Activated CD4-positive, alpha-beta T cell treated with anti-CD3 and anti-CD28 coated beads, Interleukin-2, amount 10 ng/mL, durations not matched to agents 24 days and 14 days (primary cell): ENCODE results near the gene UPK3B. TPM values are rescaled to one million over a fixed set of nuclear protein-coding genes. Genes with fewer than 3 reads are reported as not detected.
"Not testable (repeated sequence)": the region's sequence is repeated elsewhere in the genome, so short reads cannot be mapped to it uniquely, and the experiment has no call there.

Experiments used
- DNase-seq: peaks from one replicate; pipeline ENCODE4 v3.0.0; 2022
- H3K27ac Mint-ChIP-seq: one replicate; pipeline ENCODE4 v1.8.0; 2022; ENCODE audit warnings: mild to moderate bottlenecking, mixed read lengths
- H3K27me3 Mint-ChIP-seq: one replicate; pipeline ENCODE4 v1.8.0; 2022; ENCODE audit warnings: mixed read lengths
- H3K36me3 Mint-ChIP-seq: one replicate; pipeline ENCODE4 v1.8.0; 2022; ENCODE audit warnings: low read depth, mild to moderate bottlenecking, mixed read lengths
- H3K4me1 Mint-ChIP-seq: one replicate; pipeline ENCODE4 v1.8.0; 2021; ENCODE audit warnings: mixed read lengths
- H3K4me3 Mint-ChIP-seq: one replicate; pipeline ENCODE4 v1.8.0; 2022; ENCODE audit warnings: mild to moderate bottlenecking, moderate library complexity, mixed read lengths
- H3K9me3 Mint-ChIP-seq: one replicate; pipeline ENCODE4 v1.8.0; 2021; ENCODE audit warnings: mixed read lengths
- intact Hi-C: fragments of 100-400 bp; cut with micrococcal nuclease; formaldehyde crosslinking; loops from one replicate; pipeline ENCODE4 v1.15.1; 2023
- total RNA-seq: library from RNA; stranded (reverse); gene quantifications from 2 replicates; pipeline ENCODE4 v1.2.3, GENCODE V29; 2022

UPK3B gene
- total RNA-seq, 1 donor from 2014 or later = 1.2 TPM

GRCh38 chr7:76513817-76514799 lies 3.8 kb downstream of the UPK3B start:
- Mint-ChIP-seq H3K27me3 (no peaks in the 10 kb centered on the region), H3K4me1 (peaks cover 2% of the 10 kb centered on the region), H3K27ac (no peak overlapping the region), H3K36me3 (no peaks in the 10 kb centered on the region), H3K4me3 (no peak overlapping the region), H3K9me3 (no peaks in the 10 kb centered on the region)
- intact Hi-C loops = no loop called here
- peak; percentile 50 for DNase-seq

GRCh38 chr7:76514926-76515771 lies 4.8 kb downstream of the UPK3B start:
- H3K4me3 Mint-ChIP-seq = no peak overlapping the region
- DNase-seq = peak; percentile 31
- H3K27me3 Mint-ChIP-seq = no peaks in the 10 kb centered on the region
- intact Hi-C loops = no loop called here
- no peaks in the 10 kb centered on the region for H3K9me3 Mint-ChIP-seq
- no peaks in the 10 kb centered on the region for H3K4me1 Mint-ChIP-seq
- no peak overlapping the region for H3K27ac Mint-ChIP-seq
- H3K36me3 Mint-ChIP-seq = no peaks in the 10 kb centered on the region

GRCh38 chr7:76515999-76516443 lies 5.7 kb downstream of the UPK3B start:
- Mint-ChIP-seq H3K36me3 (no peaks in the 10 kb centered on the region), H3K4me1 (no peaks in the 10 kb centered on the region), H3K27me3 (no peaks in the 10 kb centered on the region), H3K9me3 (no peaks in the 10 kb centered on the region), H3K4me3 (no peak overlapping the region), H3K27ac (no peak overlapping the region)
- no peak for DNase-seq
- intact Hi-C loops = no loop called here

GRCh38 chr7:76516932-76517331 lies 6.6 kb downstream of the UPK3B start:
- H3K36me3 Mint-ChIP-seq, intact Hi-C loops, H3K4me3 Mint-ChIP-seq, H3K9me3 Mint-ChIP-seq, H3K27ac Mint-ChIP-seq, H3K27me3 Mint-ChIP-seq, DNase-seq, H3K4me1 Mint-ChIP-seq: not testable (repeated sequence)

GRCh38 chr7:76526183-76526582 lies 15.8 kb downstream of the UPK3B start:
- H3K27me3 Mint-ChIP-seq, H3K9me3 Mint-ChIP-seq, intact Hi-C loops, H3K4me3 Mint-ChIP-seq, DNase-seq, H3K4me1 Mint-ChIP-seq, H3K36me3 Mint-ChIP-seq, H3K27ac Mint-ChIP-seq: not testable (repeated sequence)

- H3K27ac Mint-ChIP-seq, H3K4me1 Mint-ChIP-seq, H3K9me3 Mint-ChIP-seq, H3K27me3 Mint-ChIP-seq, H3K36me3 Mint-ChIP-seq, H3K4me3 Mint-ChIP-seq, DNase-seq, intact Hi-C loops: not testable (repeated sequence)
These were observed 21.3 kb downstream of the UPK3B start for GRCh38 chr7:76531643-76532042.

GRCh38 chr7:76543197-76543596 lies 32.8 kb downstream of the UPK3B start, which contains the start of gene SPDYE16:
Gene SPDYE16 (minus strand): TSS chr7:76543297. CDS start chr7:76541459, 1,838 bp downstream.
- DNase-seq, intact Hi-C loops, H3K27ac Mint-ChIP-seq, H3K4me3 Mint-ChIP-seq, H3K4me1 Mint-ChIP-seq, H3K9me3 Mint-ChIP-seq, H3K36me3 Mint-ChIP-seq, H3K27me3 Mint-ChIP-seq: not testable (repeated sequence)

GRCh38 chr7:76549025-76549854 lies 38.9 kb downstream of the UPK3B start:
- H3K9me3 Mint-ChIP-seq, H3K27me3 Mint-ChIP-seq, intact Hi-C loops: not testable (repeated sequence)
- peak overlapping the region; percentile 92 for H3K27ac Mint-ChIP-seq
- peak overlapping the region; percentile 88 for H3K4me3 Mint-ChIP-seq
- H3K4me1 Mint-ChIP-seq = peaks cover 15% of the 10 kb centered on the region
- peak; percentile 95 for DNase-seq
- H3K36me3 Mint-ChIP-seq = peaks cover 13% of the 10 kb centered on the region

- intact Hi-C loops, DNase-seq, H3K27me3 Mint-ChIP-seq, H3K9me3 Mint-ChIP-seq: not testable (repeated sequence)
- H3K4me3 Mint-ChIP-seq = peak overlapping the region; percentile 88
- H3K4me1 Mint-ChIP-seq = peaks cover 17% of the 10 kb centered on the region
- peaks cover 14% of the 10 kb centered on the region for H3K36me3 Mint-ChIP-seq
- peak overlapping the region; percentile 92 for H3K27ac Mint-ChIP-seq
These were observed 39.5 kb downstream of the UPK3B start for GRCh38 chr7:76549855-76550248.

GRCh38 chr7:76551992-76552391 lies 41.6 kb downstream of the UPK3B start:
- not testable (repeated sequence) for H3K27ac Mint-ChIP-seq, H3K9me3 Mint-ChIP-seq
- H3K4me3 Mint-ChIP-seq = peak overlapping the region; percentile 12

GRCh38 chr7:76559685-76560084 lies 49.3 kb downstream of the UPK3B start:
- Mint-ChIP-seq H3K4me1 (peaks cover 21% of the 10 kb centered on the region), H3K36me3 (peaks cover 30% of the 10 kb centered on the region)
- H3K27ac Mint-ChIP-seq, DNase-seq, H3K4me3 Mint-ChIP-seq, intact Hi-C loops, H3K9me3 Mint-ChIP-seq, H3K27me3 Mint-ChIP-seq: not testable (repeated sequence)

More at GRCh38 chr7:76551992-76552391, 41.6 kb downstream of the UPK3B start:
- H3K27me3 Mint-ChIP-seq, DNase-seq, intact Hi-C loops: not testable (repeated sequence)
- peaks cover 19% of the 10 kb centered on the region for H3K36me3 Mint-ChIP-seq
- H3K4me1 Mint-ChIP-seq = peaks cover 22% of the 10 kb centered on the region

GRCh38 chr7:76560157-76560556 lies 49.8 kb downstream of the UPK3B start:
- H3K4me3 Mint-ChIP-seq, DNase-seq, intact Hi-C loops, H3K27me3 Mint-ChIP-seq, H3K27ac Mint-ChIP-seq, H3K9me3 Mint-ChIP-seq: not testable (repeated sequence)
- Mint-ChIP-seq H3K36me3 (peaks cover 27% of the 10 kb centered on the region), H3K4me1 (peaks cover 19% of the 10 kb centered on the region)

- H3K9me3 Mint-ChIP-seq, H3K4me3 Mint-ChIP-seq, intact Hi-C loops, DNase-seq, H3K27me3 Mint-ChIP-seq, H3K27ac Mint-ChIP-seq: not testable (repeated sequence)
- peaks cover 20% of the 10 kb centered on the region for H3K4me1 Mint-ChIP-seq
- peaks cover 30% of the 10 kb centered on the region for H3K36me3 Mint-ChIP-seq
These were observed 51.0 kb downstream of the UPK3B start for GRCh38 chr7:76561342-76561741.
